Endothelial cell (in vitro differentiated cells): Measurements from ENCODE around the gene ARHGAP24. TPM values are rescaled to one million over a fixed set of nuclear protein-coding genes. Genes with fewer than 3 reads are reported as not detected.

Experiments
- DNase-seq: peaks from one replicate; pipeline ENCODE4 v3.0.0; 2021; ENCODE audit warnings: low spot score
- H3K27ac Mint-ChIP-seq: one replicate; pipeline ENCODE4 v1.8.0; 2021; ENCODE audit warnings: mixed read lengths, inconsistent platforms; ENCODE audit not compliant: unreplicated experiment
- H3K27me3 Mint-ChIP-seq: one replicate; pipeline ENCODE4 v1.8.0; 2021; ENCODE audit warnings: mild to moderate bottlenecking, moderate library complexity, mixed read lengths, inconsistent platforms; ENCODE audit not compliant: unreplicated experiment
- H3K36me3 Mint-ChIP-seq: one replicate; pipeline ENCODE4 v1.8.0; 2021; ENCODE audit warnings: mild to moderate bottlenecking, low read depth, mixed read lengths, inconsistent platforms; ENCODE audit not compliant: unreplicated experiment
- H3K4me1 Mint-ChIP-seq: one replicate; pipeline ENCODE4 v1.8.0; 2021; ENCODE audit warnings: mild to moderate bottlenecking, mixed read lengths, inconsistent platforms; ENCODE audit not compliant: unreplicated experiment
- H3K4me3 Mint-ChIP-seq: one replicate; pipeline ENCODE4 v1.8.0; 2021; ENCODE audit warnings: mild to moderate bottlenecking, mixed read lengths, inconsistent platforms; ENCODE audit not compliant: unreplicated experiment
- H3K9me3 Mint-ChIP-seq: one replicate; pipeline ENCODE4 v1.8.0; 2021; ENCODE audit warnings: mixed read lengths, inconsistent platforms; ENCODE audit not compliant: unreplicated experiment
- CTCF ChIP-seq: fragments of 200-600 bp; sonication (generic); IDR thresholded peaks from one replicate; pipeline ENCODE4 v1.5.0; 2021; ENCODE audit warnings: antibody characterized with exemption; ENCODE audit not compliant: unreplicated experiment
- total RNA-seq: library from RNA; stranded (reverse); fragmentation: NEBNext Ultra II Directional; extraction: Animal tissue kit (Norgen Biotek cat#: 25700); gene quantifications from one replicate; pipeline ENCODE4 v1.2.1, GENCODE V29; 2021; ENCODE audit not compliant: unreplicated experiment

Gene ARHGAP24
- total RNA-seq, 1 donor from 2014 or later = 5.0 TPM

DNA sequence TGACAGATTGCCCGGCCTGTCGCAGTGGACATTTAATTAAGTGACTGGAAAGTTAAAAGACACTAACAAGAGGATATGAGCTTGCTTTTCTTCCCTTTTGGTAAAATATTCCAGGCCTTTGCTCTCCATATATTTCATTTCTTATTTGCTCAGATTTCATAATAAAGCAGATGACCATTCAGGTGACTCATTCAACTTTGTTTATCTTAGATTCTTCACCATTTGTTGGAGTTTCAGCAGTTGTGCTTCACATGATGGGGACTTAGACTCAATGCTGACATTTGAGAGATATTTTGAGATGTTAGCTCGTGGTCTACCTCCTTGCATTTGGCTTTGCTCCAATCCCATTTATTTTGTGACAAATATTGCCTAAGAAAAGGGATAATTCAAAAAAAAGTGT is 312.2 kb downstream of the ARHGAP24 start:
- no peaks in the 10 kb centered on the region for H3K36me3 Mint-ChIP-seq
- H3K4me3 Mint-ChIP-seq = no peak overlapping the region
- no peak overlapping the region for H3K27ac Mint-ChIP-seq
- DNase-seq = no peak
- H3K4me1 Mint-ChIP-seq = peaks cover 19% of the 10 kb centered on the region
- no peak for TF ChIP-seq CTCF
- H3K27me3 Mint-ChIP-seq = peaks cover 3% of the 10 kb centered on the region
- no peaks in the 10 kb centered on the region for H3K9me3 Mint-ChIP-seq

DNA sequence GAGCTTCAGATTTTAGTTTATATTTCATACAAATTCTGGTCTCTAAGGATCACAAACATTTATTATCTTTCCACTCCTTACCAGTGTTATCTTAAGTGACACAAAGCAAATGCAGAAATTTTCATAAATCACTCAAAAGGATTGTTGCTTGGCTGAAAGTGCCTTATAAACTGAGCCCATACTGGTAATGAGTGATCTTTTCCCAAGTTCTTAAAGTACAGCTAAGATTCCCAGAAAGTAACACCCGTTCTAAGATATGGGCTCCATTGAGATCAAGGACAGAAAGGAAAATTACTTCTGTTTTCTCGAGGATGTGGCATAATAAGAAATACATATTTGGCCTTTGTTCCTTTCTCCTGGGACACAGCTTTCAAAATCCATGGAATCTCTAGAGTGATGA is 313.7 kb downstream of the ARHGAP24 start:
- H3K4me1 Mint-ChIP-seq = peaks cover 17% of the 10 kb centered on the region
- H3K36me3 Mint-ChIP-seq = no peaks in the 10 kb centered on the region
- H3K27ac Mint-ChIP-seq = no peak overlapping the region
- DNase-seq = no peak
- H3K27me3 Mint-ChIP-seq = peaks cover 3% of the 10 kb centered on the region
- no peak overlapping the region for H3K4me3 Mint-ChIP-seq
- TF ChIP-seq CTCF = no peak
- H3K9me3 Mint-ChIP-seq = no peaks in the 10 kb centered on the region

DNA sequence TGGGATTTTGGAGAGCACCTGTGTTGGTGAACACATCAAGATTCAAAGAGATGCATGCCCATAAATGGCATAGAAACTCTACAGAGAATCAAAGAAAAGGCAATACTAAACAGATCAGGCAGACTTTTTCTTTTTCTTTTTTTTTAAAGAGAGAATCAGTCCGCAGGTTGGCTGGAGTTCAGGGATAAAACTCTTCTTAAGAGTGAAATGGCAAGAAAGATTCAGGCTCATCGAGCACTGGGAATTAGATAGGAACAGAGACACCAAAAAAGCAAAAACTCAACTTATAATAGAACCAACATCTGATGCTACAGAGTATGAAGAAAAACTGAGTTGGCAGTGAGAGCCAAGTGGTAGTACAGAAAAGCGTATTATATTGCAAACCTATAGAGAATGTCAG is 314.3 kb downstream of the ARHGAP24 start:
- DNase-seq = no peak
- Mint-ChIP-seq H3K9me3 (no peaks in the 10 kb centered on the region), H3K36me3 (no peaks in the 10 kb centered on the region), H3K27ac (no peak overlapping the region), H3K4me1 (peaks cover 11% of the 10 kb centered on the region), H3K27me3 (peaks cover 1% of the 10 kb centered on the region), H3K4me3 (no peak overlapping the region)
- TF ChIP-seq CTCF = no peak

DNA sequence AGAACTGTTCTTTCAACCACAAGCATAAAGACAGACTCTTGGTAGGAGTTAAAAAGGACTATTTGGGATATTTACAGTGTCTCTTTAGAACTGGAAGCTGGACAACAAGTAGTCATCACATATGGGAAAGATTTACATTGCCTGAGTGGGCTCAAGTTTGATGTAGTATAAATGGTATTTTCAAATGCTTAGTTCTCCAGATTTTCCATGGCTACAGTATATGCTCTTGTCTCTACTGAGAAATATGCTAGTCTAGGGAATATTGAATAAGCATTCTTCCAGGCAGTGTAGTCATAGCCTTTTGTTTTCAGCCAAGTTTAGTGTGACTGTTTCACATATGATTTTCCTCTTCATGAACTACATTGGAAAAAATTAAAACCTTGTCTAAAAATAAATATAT is 315.6 kb downstream of the ARHGAP24 start:
- no peaks in the 10 kb centered on the region for H3K9me3 Mint-ChIP-seq
- H3K36me3 Mint-ChIP-seq = no peaks in the 10 kb centered on the region
- H3K27ac Mint-ChIP-seq = no peak overlapping the region
- no peak for TF ChIP-seq CTCF
- peaks cover 7% of the 10 kb centered on the region for H3K4me1 Mint-ChIP-seq
- no peaks in the 10 kb centered on the region for H3K27me3 Mint-ChIP-seq
- H3K4me3 Mint-ChIP-seq = no peak overlapping the region
- DNase-seq = no peak

- TF ChIP-seq CTCF = no peak
- H3K36me3 Mint-ChIP-seq = no peaks in the 10 kb centered on the region
- H3K9me3 Mint-ChIP-seq = no peaks in the 10 kb centered on the region
- H3K4me3 Mint-ChIP-seq = no peak overlapping the region
- DNase-seq = no peak
- H3K27ac Mint-ChIP-seq = no peak overlapping the region
- H3K4me1 Mint-ChIP-seq = peaks cover 7% of the 10 kb centered on the region
- H3K27me3 Mint-ChIP-seq = no peaks in the 10 kb centered on the region
Measured at GRCh38 chr4:85792376-85793232, 317.7 kb downstream of the ARHGAP24 start.
